ENCODE data around the gene GLYATL3. TPM values are rescaled to one million over a fixed set of nuclear protein-coding genes. Genes with fewer than 3 reads are reported as not detected.

GLYATL3 gene
- polyA plus RNA-seq, 1 donor (not counting 4 experiments of a cell fraction or from before 2014, with no cell fraction given), result not detected

DNA sequence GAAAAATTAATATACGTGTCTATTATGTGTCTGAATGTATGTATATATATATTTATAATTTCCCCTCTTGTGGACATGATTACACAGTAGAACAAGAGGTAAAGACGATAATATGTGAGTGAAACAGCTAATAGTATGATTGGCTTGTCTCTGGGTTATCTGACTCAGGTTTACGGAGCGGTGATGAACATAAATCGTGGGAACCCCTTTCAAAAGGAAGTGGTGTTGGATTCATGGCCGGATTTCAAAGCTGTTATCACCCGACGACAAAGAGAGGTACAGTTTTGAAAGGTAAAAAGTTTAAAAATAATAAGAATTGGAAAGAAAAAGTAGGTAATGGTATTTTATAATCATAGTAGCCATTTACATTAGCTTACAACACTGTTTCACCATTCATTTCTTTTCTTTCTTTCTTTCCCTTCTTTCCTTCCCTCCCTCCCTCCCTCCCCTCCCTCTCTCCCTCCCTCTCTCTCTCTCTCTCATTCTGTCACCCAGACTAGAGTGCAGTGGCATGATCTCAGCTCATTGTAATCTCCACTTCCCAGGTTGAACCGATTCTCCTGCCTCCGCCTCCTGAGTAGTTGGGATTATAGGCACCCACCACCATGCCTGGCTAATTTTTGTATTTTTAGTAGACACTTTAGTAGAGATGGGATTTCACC lies 15.9 kb downstream of the GLYATL3 start:
- no peak for DNase-seq (ENCODE audit: low read depth, low spot score)
- FAIRE-seq, result no peak
- Histone ChIP-seq H3K9me3 (ENCODE audit: control insufficient read depth, low read depth, low read length) (no peaks in the 10 kb centered on the region), H3K27ac (ENCODE audit: control insufficient read depth, insufficient read depth, low read length) (no peak overlapping the region), H3K4me1 (ENCODE audit: control insufficient read depth, extremely low read depth, insufficient read depth, low read length) (no peaks in the 10 kb centered on the region), H3K36me3 (ENCODE audit: control insufficient read depth in 2 of 2, extremely low read depth in 1 of 2, insufficient read depth in 2 of 2, low read length in 2 of 2) (no peaks in the 10 kb centered on the region), H3K4me2 (ENCODE audit: control insufficient read depth, extremely low read depth, insufficient read depth, low read depth, low read length) (no peak overlapping the region), H4K20me1 (ENCODE audit: control insufficient read depth, extremely low read depth, insufficient read depth, low read length) (no peaks in the 10 kb centered on the region), H3K9ac (ENCODE audit: control insufficient read depth, extremely low read depth, insufficient read depth, low read length) (no peak overlapping the region), H3K9me1 (ENCODE audit: control insufficient read depth, extremely low read depth, insufficient read depth, low read length) (no peaks in the 10 kb centered on the region), H3K27me3 (ENCODE audit: control insufficient read depth, extremely low read depth, insufficient read depth, low read length) (no peaks in the 10 kb centered on the region), H2AFZ (ENCODE audit: control insufficient read depth, low read length) (no peak overlapping the region), H3K4me3 (ENCODE audit: control insufficient read depth in 2 of 3, extremely low read depth in 1 of 3, insufficient read depth in 2 of 3, low read depth in 1 of 3, low read length in 3 of 3) (no peak overlapping the region), H3K79me2 (ENCODE audit: control insufficient read depth, insufficient read depth, low read length) (no peaks in the 10 kb centered on the region)
- TF ChIP-seq CTCF (optimal IDR thresholded peaks at IDR 0.05 in 1 of 3, IDR thresholded peaks at IDR 0.05 in 1 of 3, conservative IDR thresholded peaks at IDR 0.05 in 1 of 3; ENCODE audit: extremely low read depth in 1 of 3, insufficient read depth in 2 of 3, low read length in 3 of 3) (no peak), EZH2 (IDR thresholded peaks at IDR 0.05; ENCODE audit: low read length) (no peak)
- dilution Hi-C loops (cut with MboI; ENCODE audit: extremely low pct_ligation_motif_present, low sequenced_read_pairs), result no loop called here

DNA sequence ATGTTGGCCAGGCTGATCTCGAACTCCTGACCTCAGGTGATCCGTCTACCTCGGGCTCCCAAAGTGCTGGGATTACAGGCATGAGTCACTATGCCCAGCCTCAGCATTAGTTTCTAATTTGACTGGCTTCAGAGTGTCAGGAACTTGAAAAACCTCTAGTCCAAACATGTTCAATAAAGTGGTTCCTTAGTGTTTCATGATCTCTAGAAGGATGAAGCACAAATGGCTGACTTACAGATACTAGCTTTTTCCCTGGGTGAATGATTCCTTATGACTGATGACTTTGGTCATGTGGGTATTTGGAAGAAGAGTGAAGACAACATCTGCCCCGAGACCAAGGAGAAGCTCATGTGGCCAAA lies 16.4 kb downstream of the GLYATL3 start:
- H3K4me2 ChIP-seq (ENCODE audit: control insufficient read depth, extremely low read depth, insufficient read depth, low read depth, low read length), result no peak overlapping the region
- DNase-seq (ENCODE audit: low read depth, low spot score) (no peak), FAIRE-seq (no peak)
- no peaks in the 10 kb centered on the region for H3K27me3 ChIP-seq (ENCODE audit: control insufficient read depth, extremely low read depth, insufficient read depth, low read length)
- no peak overlapping the region for H2AFZ ChIP-seq (ENCODE audit: control insufficient read depth, low read length)
- no peaks in the 10 kb centered on the region for H4K20me1 ChIP-seq (ENCODE audit: control insufficient read depth, extremely low read depth, insufficient read depth, low read length)
- TF ChIP-seq EZH2 (IDR thresholded peaks at IDR 0.05; ENCODE audit: low read length), result no peak
- TF ChIP-seq CTCF (optimal IDR thresholded peaks at IDR 0.05 in 1 of 3, IDR thresholded peaks at IDR 0.05 in 1 of 3, conservative IDR thresholded peaks at IDR 0.05 in 1 of 3; ENCODE audit: extremely low read depth in 1 of 3, insufficient read depth in 2 of 3, low read length in 3 of 3), result no peak
- H3K9ac ChIP-seq (ENCODE audit: control insufficient read depth, extremely low read depth, insufficient read depth, low read length), result no peak overlapping the region
- H3K27ac ChIP-seq (ENCODE audit: control insufficient read depth, insufficient read depth, low read length), result no peak overlapping the region
- no peak overlapping the region for H3K4me3 ChIP-seq (ENCODE audit: control insufficient read depth in 2 of 3, extremely low read depth in 1 of 3, insufficient read depth in 2 of 3, low read depth in 1 of 3, low read length in 3 of 3)
- H3K9me3 ChIP-seq (ENCODE audit: control insufficient read depth, low read depth, low read length), result no peaks in the 10 kb centered on the region
- dilution Hi-C loops (cut with MboI; ENCODE audit: extremely low pct_ligation_motif_present, low sequenced_read_pairs), result no loop called here
- no peaks in the 10 kb centered on the region for H3K36me3 ChIP-seq (ENCODE audit: control insufficient read depth in 2 of 2, extremely low read depth in 1 of 2, insufficient read depth in 2 of 2, low read length in 2 of 2)
- H3K9me1 ChIP-seq (ENCODE audit: control insufficient read depth, extremely low read depth, insufficient read depth, low read length), result no peaks in the 10 kb centered on the region
- H3K4me1 ChIP-seq (ENCODE audit: control insufficient read depth, extremely low read depth, insufficient read depth, low read length), result no peaks in the 10 kb centered on the region
- no peaks in the 10 kb centered on the region for H3K79me2 ChIP-seq (ENCODE audit: control insufficient read depth, insufficient read depth, low read length)

Measured in keratinocyte (primary cell).